ENCODE data around the gene PTPA. TPM values are rescaled to one million over a fixed set of nuclear protein-coding genes. Genes with fewer than 3 reads are reported as not detected.

PTPA gene
- total and polyA plus RNA-seq, 2 donors (not counting 3 experiments of a cell fraction or from before 2014, with no cell fraction given), result 97.7 to 121 TPM

- Histone ChIP-seq H3K9me3 (replicated peaks; ENCODE audit: control insufficient read depth, insufficient read depth, low read length) (no peaks in the 10 kb centered on the region), H4K20me1 (replicated peaks; ENCODE audit: control insufficient read depth, extremely low read depth, insufficient read depth, low read length) (no peaks in the 10 kb centered on the region), H3K79me2 (ENCODE audit: control insufficient read depth, insufficient read depth, low read length) (no peaks in the 10 kb centered on the region), H3K36me3 (ENCODE audit: control insufficient read depth in 2 of 2, extremely low read depth in 1 of 2, insufficient read depth in 2 of 2, low read length in 2 of 2) (peaks cover 6 to 15% of the 10 kb centered on the region in 2 experiments), H3K4me2 (ENCODE audit: insufficient read depth, low read length) (no peak overlapping the region), H3K27me3 (ENCODE audit: control insufficient read depth in 2 of 2, insufficient read depth in 2 of 2, low read length in 2 of 2) (no peaks in the 10 kb centered on the region), H2AFZ (ENCODE audit: low read depth, low read length) (no peak overlapping the region), H3K9ac (replicated peaks; ENCODE audit: extremely low read depth, insufficient read depth, low read length) (no peak overlapping the region), H3K4me3 (replicated peaks in 1 of 3; ENCODE audit: insufficient read depth in 1 of 3, low read depth in 1 of 3, low read length in 3 of 3) (no peak overlapping the region), H3K27ac (ENCODE audit: insufficient read depth, low read depth, low read length) (no peak overlapping the region), H3K9me1 (replicated peaks; ENCODE audit: control insufficient read depth, extremely low read depth, insufficient read depth, low read length) (no peaks in the 10 kb centered on the region), H3K4me1 (ENCODE audit: control insufficient read depth, extremely low read depth, insufficient read depth, low read length) (peaks cover 20% of the 10 kb centered on the region)
- POLR2A ChIA-PET, result no interaction called here
- TF ChIP-seq FOS (IDR thresholded peaks at IDR 0.05; ENCODE audit: borderline replicate concordance, insufficient read depth, low read length) (no peak), GATA2 (IDR thresholded peaks at IDR 0.05; ENCODE audit: insufficient read depth, insufficient read length, low read depth, low read length) (no peak), CTCF (IDR thresholded peaks at IDR 0.05; ENCODE audit: extremely low read depth in 1 of 2, insufficient read depth in 1 of 2, low read depth in 1 of 2, low read length in 2 of 2) (no peak), JUN (IDR thresholded peaks at IDR 0.05; ENCODE audit: borderline replicate concordance, insufficient read depth, insufficient read length, low read depth) (no peak), EZH2 (IDR thresholded peaks at IDR 0.05; ENCODE audit: borderline replicate concordance, low read depth, low read length, severe bottlenecking) (no peak), MYC (IDR thresholded peaks at IDR 0.05; ENCODE audit: low read depth, low read length) (no peak), POLR2A (IDR thresholded peaks at IDR 0.05; ENCODE audit: low read depth, low read length) (no peak), POLR2AphosphoS5 (IDR thresholded peaks at IDR 0.05; ENCODE audit: insufficient read depth, low read depth, low read length) (no peak)
- TF ChIP-seq, protein P1, sequence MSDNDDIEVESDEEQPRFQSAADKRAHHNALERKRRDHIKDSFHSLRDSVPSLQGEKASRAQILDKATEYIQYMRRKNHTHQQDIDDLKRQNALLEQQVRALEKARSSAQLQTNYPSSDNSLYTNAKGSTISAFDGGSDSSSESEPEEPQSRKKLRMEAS (IDR thresholded peaks at IDR 0.05; ENCODE audit: insufficient read depth, insufficient read length), result no peak
- FAIRE-seq (no peak), DNase-seq (ENCODE audit: low read depth, low spot score) (no peak)
- BruUV-seq (replicated peaks), result no TSS peak
- intact Hi-C loops (cut with micrococcal nuclease), result loop anchor here (5.0 kb wide), 1 partner anchor 647 kb away; no protein-coding TSS in a partner anchor
- dilution Hi-C loops (cut with MboI; ENCODE audit: extremely low pct_ligation_motif_present, low sequenced_read_pairs), result no loop called here
- CTCF ChIA-PET, result interaction anchor here (0.6 to 12.6 kb wide), 5 partner anchors 7 to 684 kb away, joined by 3 to 232 read pairs (median 5); partner anchors contain the start of genes C9orf50 and NTMT1
Observed at GRCh38 chr9:129135476-129135875, 24.3 kb downstream of the PTPA start.

Data from endothelial cell of umbilical vein (primary cell).